Measurements from ENCODE around the gene USP3.

DNA sequence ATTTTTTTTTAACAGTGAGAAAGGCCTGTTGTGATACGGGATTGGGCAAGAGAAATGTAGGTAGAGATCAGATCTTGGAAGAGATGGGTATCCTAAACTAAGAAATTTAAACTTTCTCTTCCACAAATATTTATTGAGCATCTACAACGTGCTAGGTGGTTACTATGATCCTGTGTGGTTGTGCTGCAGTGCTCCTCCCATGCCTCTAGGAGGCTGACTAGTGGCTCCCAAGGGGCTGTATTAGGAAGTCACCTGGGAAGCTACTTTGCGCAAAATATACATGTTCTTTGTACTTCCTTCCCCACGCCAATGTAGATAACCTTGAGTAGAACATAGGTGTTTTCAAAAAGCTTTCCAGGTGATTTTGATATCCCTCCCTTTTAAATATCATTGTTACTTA, 27.2 kb downstream of the USP3 start:
- TF ChIP-seq RFX5 (IDR thresholded peaks at IDR 0.05; ENCODE audit: low read length) (no peak), YY1 (IDR thresholded peaks at IDR 0.05; ENCODE audit: low read depth) (no peak), RCOR1 (IDR thresholded peaks at IDR 0.05; ENCODE audit: low read length) (no peak), POLR2AphosphoS5 (IDR thresholded peaks at IDR 0.05; ENCODE audit: low read depth, low read length) (no peak), SIN3A (IDR thresholded peaks at IDR 0.05; ENCODE audit: borderline replicate concordance, low read depth, low read length) (no peak)
- TF ChIP-seq, protein P1, sequence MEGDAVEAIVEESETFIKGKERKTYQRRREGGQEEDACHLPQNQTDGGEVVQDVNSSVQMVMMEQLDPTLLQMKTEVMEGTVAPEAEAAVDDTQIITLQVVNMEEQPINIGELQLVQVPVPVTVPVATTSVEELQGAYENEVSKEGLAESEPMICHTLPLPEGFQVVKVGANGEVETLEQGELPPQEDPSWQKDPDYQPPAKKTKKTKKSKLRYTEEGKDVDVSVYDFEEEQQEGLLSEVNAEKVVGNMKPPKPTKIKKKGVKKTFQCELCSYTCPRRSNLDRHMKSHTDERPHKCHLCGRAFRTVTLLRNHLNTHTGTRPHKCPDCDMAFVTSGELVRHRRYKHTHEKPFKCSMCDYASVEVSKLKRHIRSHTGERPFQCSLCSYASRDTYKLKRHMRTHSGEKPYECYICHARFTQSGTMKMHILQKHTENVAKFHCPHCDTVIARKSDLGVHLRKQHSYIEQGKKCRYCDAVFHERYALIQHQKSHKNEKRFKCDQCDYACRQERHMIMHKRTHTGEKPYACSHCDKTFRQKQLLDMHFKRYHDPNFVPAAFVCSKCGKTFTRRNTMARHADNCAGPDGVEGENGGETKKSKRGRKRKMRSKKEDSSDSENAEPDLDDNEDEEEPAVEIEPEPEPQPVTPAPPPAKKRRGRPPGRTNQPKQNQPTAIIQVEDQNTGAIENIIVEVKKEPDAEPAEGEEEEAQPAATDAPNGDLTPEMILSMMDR (IDR thresholded peaks at IDR 0.05) = peak; percentile 38
- TF ChIP-seq, protein P2, sequence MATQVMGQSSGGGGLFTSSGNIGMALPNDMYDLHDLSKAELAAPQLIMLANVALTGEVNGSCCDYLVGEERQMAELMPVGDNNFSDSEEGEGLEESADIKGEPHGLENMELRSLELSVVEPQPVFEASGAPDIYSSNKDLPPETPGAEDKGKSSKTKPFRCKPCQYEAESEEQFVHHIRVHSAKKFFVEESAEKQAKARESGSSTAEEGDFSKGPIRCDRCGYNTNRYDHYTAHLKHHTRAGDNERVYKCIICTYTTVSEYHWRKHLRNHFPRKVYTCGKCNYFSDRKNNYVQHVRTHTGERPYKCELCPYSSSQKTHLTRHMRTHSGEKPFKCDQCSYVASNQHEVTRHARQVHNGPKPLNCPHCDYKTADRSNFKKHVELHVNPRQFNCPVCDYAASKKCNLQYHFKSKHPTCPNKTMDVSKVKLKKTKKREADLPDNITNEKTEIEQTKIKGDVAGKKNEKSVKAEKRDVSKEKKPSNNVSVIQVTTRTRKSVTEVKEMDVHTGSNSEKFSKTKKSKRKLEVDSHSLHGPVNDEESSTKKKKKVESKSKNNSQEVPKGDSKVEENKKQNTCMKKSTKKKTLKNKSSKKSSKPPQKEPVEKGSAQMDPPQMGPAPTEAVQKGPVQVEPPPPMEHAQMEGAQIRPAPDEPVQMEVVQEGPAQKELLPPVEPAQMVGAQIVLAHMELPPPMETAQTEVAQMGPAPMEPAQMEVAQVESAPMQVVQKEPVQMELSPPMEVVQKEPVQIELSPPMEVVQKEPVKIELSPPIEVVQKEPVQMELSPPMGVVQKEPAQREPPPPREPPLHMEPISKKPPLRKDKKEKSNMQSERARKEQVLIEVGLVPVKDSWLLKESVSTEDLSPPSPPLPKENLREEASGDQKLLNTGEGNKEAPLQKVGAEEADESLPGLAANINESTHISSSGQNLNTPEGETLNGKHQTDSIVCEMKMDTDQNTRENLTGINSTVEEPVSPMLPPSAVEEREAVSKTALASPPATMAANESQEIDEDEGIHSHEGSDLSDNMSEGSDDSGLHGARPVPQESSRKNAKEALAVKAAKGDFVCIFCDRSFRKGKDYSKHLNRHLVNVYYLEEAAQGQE (IDR thresholded peaks at IDR 0.05; ENCODE audit: low read depth, low read length) = no peak
- TF ChIP-seq, protein P3, sequence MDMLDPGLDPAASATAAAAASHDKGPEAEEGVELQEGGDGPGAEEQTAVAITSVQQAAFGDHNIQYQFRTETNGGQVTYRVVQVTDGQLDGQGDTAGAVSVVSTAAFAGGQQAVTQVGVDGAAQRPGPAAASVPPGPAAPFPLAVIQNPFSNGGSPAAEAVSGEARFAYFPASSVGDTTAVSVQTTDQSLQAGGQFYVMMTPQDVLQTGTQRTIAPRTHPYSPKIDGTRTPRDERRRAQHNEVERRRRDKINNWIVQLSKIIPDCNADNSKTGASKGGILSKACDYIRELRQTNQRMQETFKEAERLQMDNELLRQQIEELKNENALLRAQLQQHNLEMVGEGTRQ (IDR thresholded peaks at IDR 0.05; ENCODE audit: borderline replicate concordance, low read depth, low read length) = no peak

Data from SK-N-SH (cell line).